ENCODE results near the gene STK32B. TPM values are rescaled to one million over a fixed set of nuclear protein-coding genes. Genes with fewer than 3 reads are reported as not detected.
A peak's percentile ranks its signal among the peaks of the same experiment; 100 is the strongest.

The STK32B gene
- total RNA-seq, 1 experiment from 2014 or later: 15.1 TPM

DNA sequence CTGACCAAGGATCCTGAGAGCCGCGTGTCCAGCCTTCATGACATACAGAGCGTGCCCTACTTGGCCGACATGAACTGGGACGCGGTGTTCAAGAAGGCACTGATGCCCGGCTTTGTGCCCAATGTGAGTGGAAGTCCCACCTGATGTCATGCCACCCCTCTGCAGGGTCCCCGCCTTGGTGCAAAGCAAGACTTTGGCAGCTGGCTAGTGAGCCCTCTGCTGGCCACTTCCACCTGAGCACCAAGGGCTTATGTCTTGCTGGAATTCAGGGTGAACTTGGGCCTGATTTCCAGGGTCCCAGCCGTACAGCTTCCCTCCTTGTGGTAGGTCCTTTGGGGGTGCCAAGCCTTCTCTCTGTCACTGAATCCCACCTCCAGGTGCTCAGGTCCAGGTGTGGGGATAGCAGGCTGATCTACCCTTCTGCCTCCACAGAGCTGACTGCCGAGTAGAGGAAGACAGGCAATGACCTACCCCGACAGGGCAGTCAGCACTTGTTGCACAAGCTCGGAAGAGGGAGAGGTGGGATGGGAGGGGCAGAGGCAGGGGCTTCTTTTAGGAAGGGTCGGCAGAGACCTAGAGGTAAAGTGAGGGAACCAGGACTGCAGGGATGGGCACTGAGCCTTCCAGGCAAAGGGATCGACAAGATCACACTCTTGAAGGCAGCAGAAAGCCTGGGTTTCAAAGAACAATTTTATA is 409.0 kb downstream of the STK32B start:
- Histone ChIP-seq H3K36me3 (ENCODE audit: insufficient read depth, low read length, poor library complexity, severe bottlenecking) (no peaks in the 10 kb centered on the region), H3K27me3 (replicated peaks; ENCODE audit: insufficient read depth, low read depth, low read length, poor library complexity) (no peaks in the 10 kb centered on the region), H3K4me1 (ENCODE audit: insufficient read depth, low read length, poor library complexity, severe bottlenecking) (no peaks in the 10 kb centered on the region), H3K9me3 (ENCODE audit: low read depth, low read length, poor library complexity, severe bottlenecking) (no peaks in the 10 kb centered on the region), H3K4me3 (ENCODE audit: low read depth, low read length, poor library complexity, severe bottlenecking) (no peak overlapping the region), H3K27ac (ENCODE audit: low read depth, low read length, poor library complexity, severe bottlenecking) (no peak overlapping the region)
- POLR2A ChIA-PET (ENCODE audit: low non-redundant PET): no interaction called here
- intact Hi-C loops (cut with micrococcal nuclease; ENCODE audit: unreplicated experiment): loop anchor here (1.0 to 5.0 kb wide), 3 partner anchors 332 to 463 kb away; no protein-coding TSS in a partner anchor
- TF ChIP-seq, protein P1, sequence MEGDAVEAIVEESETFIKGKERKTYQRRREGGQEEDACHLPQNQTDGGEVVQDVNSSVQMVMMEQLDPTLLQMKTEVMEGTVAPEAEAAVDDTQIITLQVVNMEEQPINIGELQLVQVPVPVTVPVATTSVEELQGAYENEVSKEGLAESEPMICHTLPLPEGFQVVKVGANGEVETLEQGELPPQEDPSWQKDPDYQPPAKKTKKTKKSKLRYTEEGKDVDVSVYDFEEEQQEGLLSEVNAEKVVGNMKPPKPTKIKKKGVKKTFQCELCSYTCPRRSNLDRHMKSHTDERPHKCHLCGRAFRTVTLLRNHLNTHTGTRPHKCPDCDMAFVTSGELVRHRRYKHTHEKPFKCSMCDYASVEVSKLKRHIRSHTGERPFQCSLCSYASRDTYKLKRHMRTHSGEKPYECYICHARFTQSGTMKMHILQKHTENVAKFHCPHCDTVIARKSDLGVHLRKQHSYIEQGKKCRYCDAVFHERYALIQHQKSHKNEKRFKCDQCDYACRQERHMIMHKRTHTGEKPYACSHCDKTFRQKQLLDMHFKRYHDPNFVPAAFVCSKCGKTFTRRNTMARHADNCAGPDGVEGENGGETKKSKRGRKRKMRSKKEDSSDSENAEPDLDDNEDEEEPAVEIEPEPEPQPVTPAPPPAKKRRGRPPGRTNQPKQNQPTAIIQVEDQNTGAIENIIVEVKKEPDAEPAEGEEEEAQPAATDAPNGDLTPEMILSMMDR (conservative IDR thresholded peaks at IDR 0.05; ENCODE audit: low read depth, low read length): peak; percentile 77
- no peak for TF ChIP-seq EZH2 (IDR thresholded peaks at IDR 0.05; ENCODE audit: borderline replicate concordance, low read depth, low read length, poor library complexity, severe bottlenecking)
- BruUV-seq (replicated peaks): no TSS peak
- CTCF ChIA-PET: interaction anchor here (2.3 kb wide), 1 partner anchor 409 kb away, joined by 19 read pairs; the partner anchor contains the start of gene STK32B
- DNase-seq (ENCODE audit: low spot score): peak; percentile 52

DNA sequence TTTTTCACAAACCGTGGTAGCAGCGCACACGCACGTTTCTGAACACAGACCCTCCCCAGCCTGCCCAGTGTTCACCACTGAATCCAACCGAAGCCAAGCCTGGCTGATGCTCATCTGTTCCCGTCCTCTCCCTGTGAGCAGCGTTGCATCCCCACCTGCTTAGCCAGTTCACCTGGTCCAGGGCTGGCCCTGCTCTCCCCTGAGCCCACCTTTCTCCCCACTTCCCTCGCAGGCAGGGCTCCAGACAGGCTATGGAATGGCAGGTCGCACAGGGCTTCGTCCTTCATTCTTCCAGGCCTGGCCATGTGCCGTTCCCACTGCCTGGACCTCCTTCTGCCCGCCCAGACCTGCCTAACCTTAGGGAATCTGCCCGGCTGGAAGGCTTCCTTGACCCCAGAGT is 410.2 kb downstream of the STK32B start:
- ChIA-PET POLR2A (ENCODE audit: low non-redundant PET) (no interaction called here), CTCF (no interaction called here)
- Histone ChIP-seq H3K9me3 (ENCODE audit: low read depth, low read length, poor library complexity, severe bottlenecking) (no peaks in the 10 kb centered on the region), H3K4me3 (ENCODE audit: low read depth, low read length, poor library complexity, severe bottlenecking) (no peak overlapping the region), H3K27ac (ENCODE audit: low read depth, low read length, poor library complexity, severe bottlenecking) (no peak overlapping the region), H3K4me1 (ENCODE audit: insufficient read depth, low read length, poor library complexity, severe bottlenecking) (no peaks in the 10 kb centered on the region), H3K27me3 (replicated peaks; ENCODE audit: insufficient read depth, low read depth, low read length, poor library complexity) (no peaks in the 10 kb centered on the region), H3K36me3 (ENCODE audit: insufficient read depth, low read length, poor library complexity, severe bottlenecking) (no peaks in the 10 kb centered on the region)
- no TSS peak for BruUV-seq (replicated peaks)
- no peak for TF ChIP-seq EZH2 (IDR thresholded peaks at IDR 0.05; ENCODE audit: borderline replicate concordance, low read depth, low read length, poor library complexity, severe bottlenecking)
- TF ChIP-seq, protein P1 (conservative IDR thresholded peaks at IDR 0.05; ENCODE audit: low read depth, low read length): no peak
- intact Hi-C loops (cut with micrococcal nuclease; ENCODE audit: unreplicated experiment): loop anchor here (5.0 kb wide), 2 partner anchors 331 to 464 kb away; no protein-coding TSS in a partner anchor
- no peak for DNase-seq (ENCODE audit: low spot score)

DNA sequence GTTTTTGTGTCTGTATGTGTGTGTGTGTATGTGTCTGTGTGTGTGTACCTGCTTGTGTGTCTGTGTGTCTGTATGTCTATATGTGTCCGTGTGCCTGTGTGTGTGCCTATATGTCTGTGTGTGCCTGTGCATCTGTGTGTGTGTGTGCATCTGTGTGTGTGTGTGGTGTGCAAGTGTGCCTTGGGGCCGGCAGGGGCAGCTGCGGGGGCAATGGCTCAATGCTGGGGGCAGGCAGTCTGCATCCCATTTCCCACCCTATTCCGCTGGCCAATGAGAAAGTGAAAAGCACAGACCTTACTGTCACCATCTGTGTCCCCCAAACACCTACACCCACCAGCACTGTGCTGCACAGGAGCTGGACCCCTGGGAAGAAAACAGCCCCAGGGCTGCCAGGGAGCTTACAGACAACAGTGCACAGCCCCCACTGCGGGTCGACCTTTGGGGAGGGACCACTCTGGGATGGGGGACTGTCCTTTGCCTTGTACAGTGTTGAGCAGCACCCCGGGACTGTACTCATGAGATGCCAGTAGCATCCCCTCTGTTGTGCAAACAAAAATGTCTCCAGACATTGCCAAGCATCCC is 411.1 kb downstream of the STK32B start:
- H3K27me3 ChIP-seq (replicated peaks; ENCODE audit: insufficient read depth, low read depth, low read length, poor library complexity): no peaks in the 10 kb centered on the region
- POLR2A ChIA-PET (ENCODE audit: low non-redundant PET): no interaction called here
- intact Hi-C loops (cut with micrococcal nuclease; ENCODE audit: unreplicated experiment): loop anchor here (5.0 kb wide), 2 partner anchors 330 to 465 kb away; no protein-coding TSS in a partner anchor

More for the DNA sequence above, 411.1 kb downstream of the STK32B start:
- Histone ChIP-seq H3K4me3 (ENCODE audit: low read depth, low read length, poor library complexity, severe bottlenecking) (no peak overlapping the region), H3K4me1 (ENCODE audit: insufficient read depth, low read length, poor library complexity, severe bottlenecking) (no peaks in the 10 kb centered on the region), H3K27ac (ENCODE audit: low read depth, low read length, poor library complexity, severe bottlenecking) (no peak overlapping the region), H3K36me3 (ENCODE audit: insufficient read depth, low read length, poor library complexity, severe bottlenecking) (no peaks in the 10 kb centered on the region), H3K9me3 (ENCODE audit: low read depth, low read length, poor library complexity, severe bottlenecking) (no peaks in the 10 kb centered on the region)
- DNase-seq (ENCODE audit: low spot score): no peak
- TF ChIP-seq EZH2 (IDR thresholded peaks at IDR 0.05; ENCODE audit: borderline replicate concordance, low read depth, low read length, poor library complexity, severe bottlenecking): no peak
- TF ChIP-seq, protein P1 (conservative IDR thresholded peaks at IDR 0.05; ENCODE audit: low read depth, low read length): no peak
- CTCF ChIA-PET: no interaction called here
- BruUV-seq (replicated peaks): no TSS peak

All from A673 (cell line).